ENCODE measurements around the gene C1orf232. TPM values are rescaled to one million over a fixed set of nuclear protein-coding genes. Genes with fewer than 3 reads are reported as not detected.
A peak's percentile ranks its signal among the peaks of the same experiment; 100 is the strongest.

The C1orf232 gene
- total and polyA plus RNA-seq, 9 of the 15 experiments (the other 6 are each of a cell fraction or from before 2014, with no cell fraction given): not detected

- 0 out of 2 replicates have a peak, but pooled peaks have one; percentile 57 for TF ChIP-seq STAT6 (CRISPR knock-in tag; IDR thresholded peaks at IDR 0.05)
- no peak for TF ChIP-seq EGR1 (conservative IDR thresholded peaks at IDR 0.05)
- peak; percentile 47 for TF ChIP-seq WHSC1 (IDR thresholded peaks at IDR 0.05; ENCODE audit: low read length)
- peak; percentile 61; the same call in 1 of the 2 replicates for TF ChIP-seq KLF6 (CRISPR knock-in tag; IDR thresholded peaks at IDR 0.05; ENCODE audit: borderline replicate concordance)
- no peak; the same call in 1 of the 2 replicates for TF ChIP-seq MEF2D (tag; conservative IDR thresholded peaks at IDR 0.05; ENCODE audit: low read depth)
- TF ChIP-seq NFIC (IDR thresholded peaks at IDR 0.05): 0 out of 2 replicates have a peak, but pooled peaks have one; percentile 26
- peak; percentile 46; the same call in 1 of the 2 replicates for TF ChIP-seq ZNF41 (CRISPR knock-in tag; conservative IDR thresholded peaks at IDR 0.05)
- TF ChIP-seq CBX3 (IDR thresholded peaks at IDR 0.05; ENCODE audit: borderline replicate concordance in 1 of 2, low read length in 2 of 2): peak in 1 of 2 experiments; percentile 58; a peak in 1 of 3 replicates
- no peak for TF ChIP-seq ZBTB5 (IDR thresholded peaks at IDR 0.05)
- peak; percentile 41; the same call in 1 of the 2 replicates for TF ChIP-seq ZNF224 (CRISPR knock-in tag; IDR thresholded peaks at IDR 0.05)
- 0 out of 4 replicates have a peak, but pooled peaks of 1 of the 2 experiments have one; percentile 21 for TF ChIP-seq ETV6 (IDR thresholded peaks at IDR 0.05; ENCODE audit: borderline replicate concordance in 1 of 2, low read depth in 2 of 2, low read length in 1 of 2)
- no peak for TF ChIP-seq ETV6 (CRISPR knock-in tag; IDR thresholded peaks at IDR 0.05; ENCODE audit: borderline replicate concordance)
- TF ChIP-seq ILK (tag; IDR thresholded peaks at IDR 0.05; ENCODE audit: borderline replicate concordance, low read depth): 0 out of 2 replicates have a peak, but pooled peaks have one; percentile 16
- no peak for TF ChIP-seq MYNN (IDR thresholded peaks at IDR 0.05)
- TF ChIP-seq MYNN (CRISPR knock-in tag; IDR thresholded peaks at IDR 0.05): no peak
- peak; percentile 22; the same call in 1 of the 2 replicates for TF ChIP-seq ZBTB17 (CRISPR knock-in tag; IDR thresholded peaks at IDR 0.05)
- TF ChIP-seq TFE3 (CRISPR knock-in tag; IDR thresholded peaks at IDR 0.05): peak; percentile 89
- no peak for TF ChIP-seq FOS (IDR thresholded peaks at IDR 0.05; ENCODE audit: extremely low read depth, insufficient read length)
- TF ChIP-seq TOE1 (IDR thresholded peaks at IDR 0.05; ENCODE audit: borderline replicate concordance): peak; percentile 91
- TF ChIP-seq TOE1 (CRISPR knock-in tag; IDR thresholded peaks at IDR 0.05; ENCODE audit: borderline replicate concordance, low read depth): 0 out of 2 replicates have a peak, but pooled peaks have one; percentile 52
- TF ChIP-seq SIX5 (IDR thresholded peaks at IDR 0.05; ENCODE audit: borderline replicate concordance in 1 of 2, insufficient read depth in 1 of 2, low read depth in 1 of 2, low read length in 2 of 2): no peak
Measured at GRCh38 chr1:26127235-26128163, 41.3 kb downstream of the C1orf232 start (continued).
